Measurements from ENCODE around the gene ZSWIM9.
"Not testable (repeated sequence)": the region's sequence is repeated elsewhere in the genome, so short reads cannot be mapped to it uniquely, and the experiment has no call there.

The ZSWIM9 gene

DNA sequence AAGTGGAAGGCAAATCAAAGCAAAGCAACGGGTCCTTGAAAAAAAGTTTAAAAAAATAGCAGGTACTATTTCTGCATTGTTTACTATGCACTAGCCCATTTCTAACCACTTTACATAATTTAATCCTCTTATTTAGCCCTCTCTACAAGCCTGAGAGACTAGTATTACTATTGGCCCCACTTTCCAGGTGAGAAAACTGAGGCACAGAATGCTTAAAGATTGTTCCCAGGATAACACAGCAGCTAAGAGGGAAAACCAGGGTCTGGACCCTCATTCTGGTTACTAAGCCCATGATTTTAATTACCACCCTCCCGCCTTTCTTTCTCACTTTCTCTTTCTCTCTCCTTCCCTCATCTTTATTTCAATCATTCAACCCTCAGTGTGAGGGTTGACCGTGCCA is 5.7 kb downstream of the ZSWIM9 start:
- no peak for DNase-seq

DNA sequence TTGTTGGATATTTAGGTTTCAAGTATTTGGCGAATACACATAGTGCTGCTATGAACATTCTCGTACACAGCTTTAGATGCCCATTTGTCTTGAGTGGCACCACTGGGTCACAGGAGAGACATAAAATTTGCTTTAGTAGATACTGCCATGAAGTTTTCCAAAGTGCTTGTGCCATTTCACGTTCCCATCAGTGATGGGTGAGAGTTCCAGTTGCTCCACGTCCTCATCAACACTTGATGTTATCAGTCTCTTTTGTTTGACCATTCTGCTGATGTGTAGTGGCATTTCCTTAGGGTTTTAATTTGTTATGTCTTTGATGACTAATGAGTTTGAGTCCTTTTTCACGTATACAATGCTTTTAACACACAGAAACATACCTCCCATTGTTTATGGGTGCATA is 11.0 kb downstream of the ZSWIM9 start:
- DNase-seq, result no peak

DNA sequence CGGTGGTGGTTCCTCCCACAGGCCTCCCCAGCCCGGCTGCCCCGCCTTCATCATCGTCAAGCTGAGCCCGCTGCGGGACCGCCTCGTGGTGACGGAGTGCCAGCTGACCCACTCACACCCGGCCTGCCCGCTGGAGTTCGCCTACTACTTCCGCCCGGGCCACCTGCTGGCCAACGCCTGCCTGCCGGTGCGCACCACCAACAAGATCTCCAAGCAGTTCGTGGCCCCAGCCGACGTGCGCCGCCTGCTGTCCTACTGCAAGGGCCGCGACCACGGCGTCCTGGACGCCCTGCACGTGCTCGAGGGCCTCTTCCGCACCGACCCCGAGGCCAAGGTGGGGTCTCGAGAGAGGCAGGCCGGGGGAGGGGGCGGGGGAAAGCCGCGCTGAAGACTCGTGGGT is 12.0 kb downstream of the ZSWIM9 start:
- no peak for DNase-seq

DNA sequence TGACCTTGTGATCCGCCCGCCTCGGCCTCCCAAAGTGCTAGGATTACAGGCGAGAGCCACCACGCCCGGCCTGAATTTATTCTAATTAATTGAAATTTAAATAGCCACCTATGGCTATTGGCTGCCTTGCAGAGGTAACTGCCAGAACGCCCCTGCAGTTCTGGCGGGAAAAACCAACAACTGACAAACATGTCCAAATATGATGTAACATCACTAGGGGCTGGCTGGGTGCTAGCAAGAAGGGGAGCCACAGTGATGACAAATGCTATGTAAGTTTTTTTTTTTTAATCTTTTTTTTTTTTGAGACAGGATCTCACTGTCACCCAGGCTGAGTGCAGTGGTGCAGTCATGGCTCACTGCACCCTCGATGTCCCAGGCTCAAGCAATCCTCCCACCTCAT is 12.9 kb downstream of the ZSWIM9 start:
- no peak for DNase-seq

DNA sequence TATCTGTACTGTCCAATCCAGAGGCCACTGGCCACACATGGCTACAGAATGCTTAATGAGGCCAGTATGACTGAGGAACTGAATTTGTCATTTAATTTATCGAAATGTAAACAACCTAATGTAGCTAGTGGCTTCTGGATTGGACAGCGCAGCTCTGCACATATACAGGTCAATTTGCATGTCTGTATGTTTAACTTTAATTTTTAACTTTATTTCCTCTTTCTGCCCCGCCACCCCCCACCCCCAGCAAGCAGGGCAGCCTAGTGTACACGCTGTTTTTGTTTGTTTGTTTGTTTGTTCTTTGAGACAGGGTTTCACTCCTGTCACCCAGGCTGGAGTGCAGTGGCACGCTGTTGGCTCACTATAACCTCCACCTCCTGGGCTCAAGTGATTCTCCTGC is 15.5 kb downstream of the ZSWIM9 start:
- DNase-seq, result no peak

DNA sequence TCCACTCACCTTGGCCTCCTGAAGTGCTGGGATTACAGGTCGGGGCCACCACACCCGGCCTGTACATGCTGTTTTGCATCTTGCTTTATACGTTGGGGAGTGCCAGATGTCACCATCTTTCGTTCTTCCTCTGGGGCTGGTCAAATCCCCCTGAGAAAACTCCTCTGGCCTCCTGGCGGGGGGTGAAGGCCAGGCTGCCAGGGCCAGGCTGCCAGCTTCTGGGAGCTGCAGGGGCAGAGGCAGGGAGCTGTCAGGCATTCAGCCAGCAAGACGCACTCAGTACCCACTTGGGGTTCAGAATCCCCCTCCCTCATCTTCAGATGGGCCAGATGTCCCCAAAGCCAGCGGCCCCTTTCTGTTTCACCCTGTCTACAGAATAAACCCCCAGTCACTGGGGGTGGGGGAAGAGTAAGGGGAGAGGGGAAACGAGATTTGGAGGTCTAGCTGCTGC is 16.1 kb downstream of the ZSWIM9 start:
- no peak for DNase-seq

DNA sequence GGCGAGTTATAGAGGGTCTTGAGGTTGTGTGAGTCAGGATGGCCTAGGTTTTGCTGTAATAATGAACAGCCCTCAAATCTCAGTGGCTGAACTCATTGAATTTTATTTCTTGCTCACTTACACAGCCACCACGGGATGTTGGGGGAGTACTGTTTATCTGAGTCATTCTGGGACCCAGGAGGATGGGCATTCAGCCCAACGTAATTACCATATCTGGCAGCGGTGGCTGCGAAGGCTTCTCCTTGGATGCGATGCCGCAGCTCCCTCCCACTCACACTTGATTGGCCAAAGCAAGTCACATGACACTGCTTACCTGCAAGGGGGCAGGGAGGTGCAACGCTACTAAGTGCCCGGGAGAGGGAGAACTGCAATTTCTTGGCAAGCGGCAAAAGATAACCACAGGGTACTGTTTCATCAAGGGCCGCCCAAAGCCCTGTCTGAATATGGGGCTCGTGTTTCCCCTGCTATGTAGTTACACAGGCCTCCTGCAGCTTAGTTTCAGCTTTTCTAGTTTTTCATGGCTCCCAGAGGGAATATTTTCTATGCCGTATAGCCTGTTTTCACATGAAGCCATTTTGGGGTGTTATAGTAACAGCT is 19.9 kb downstream of the ZSWIM9 start:
- DNase-seq, result no peak

DNA sequence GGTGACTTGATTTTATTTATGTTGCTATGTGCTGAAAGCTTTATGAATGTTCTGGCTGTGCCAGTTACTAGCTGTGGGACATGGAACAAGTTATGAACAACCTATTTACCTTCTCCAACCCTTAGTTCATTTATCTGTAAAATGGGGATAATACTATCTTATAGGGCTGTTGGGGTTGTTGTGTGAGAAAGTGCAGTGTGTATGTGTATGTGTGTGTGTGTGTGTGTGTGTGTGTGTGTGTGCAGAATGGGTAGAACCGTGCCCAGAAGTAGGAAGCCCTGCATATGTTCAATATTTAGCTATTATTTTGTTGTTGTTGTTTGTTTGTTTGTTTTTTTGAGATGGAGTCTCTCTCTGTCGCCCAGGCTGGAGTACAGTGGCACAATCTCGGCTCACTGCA is 20.4 kb downstream of the ZSWIM9 start:
- DNase-seq, result no peak

DNA sequence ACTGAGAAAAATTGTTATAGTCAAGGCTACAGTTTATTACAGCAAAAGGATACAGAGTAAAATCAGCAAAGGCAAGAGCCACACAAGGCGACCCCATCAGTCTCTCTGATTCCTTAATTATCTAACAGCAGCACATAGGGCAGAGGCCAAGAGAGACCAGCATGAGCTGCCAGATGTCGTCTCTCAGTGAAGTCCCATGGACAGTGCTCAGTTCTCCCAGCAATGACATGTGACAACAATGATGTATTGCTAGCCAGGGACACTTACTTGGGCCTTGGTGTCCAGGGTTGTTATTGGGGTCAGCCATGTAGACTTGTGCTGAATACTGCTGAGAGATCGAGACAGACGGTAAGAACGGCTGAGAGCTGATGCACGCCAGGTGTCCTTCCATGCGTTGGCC is 22.3 kb downstream of the ZSWIM9 start:
- DNase-seq, result no peak

DNA sequence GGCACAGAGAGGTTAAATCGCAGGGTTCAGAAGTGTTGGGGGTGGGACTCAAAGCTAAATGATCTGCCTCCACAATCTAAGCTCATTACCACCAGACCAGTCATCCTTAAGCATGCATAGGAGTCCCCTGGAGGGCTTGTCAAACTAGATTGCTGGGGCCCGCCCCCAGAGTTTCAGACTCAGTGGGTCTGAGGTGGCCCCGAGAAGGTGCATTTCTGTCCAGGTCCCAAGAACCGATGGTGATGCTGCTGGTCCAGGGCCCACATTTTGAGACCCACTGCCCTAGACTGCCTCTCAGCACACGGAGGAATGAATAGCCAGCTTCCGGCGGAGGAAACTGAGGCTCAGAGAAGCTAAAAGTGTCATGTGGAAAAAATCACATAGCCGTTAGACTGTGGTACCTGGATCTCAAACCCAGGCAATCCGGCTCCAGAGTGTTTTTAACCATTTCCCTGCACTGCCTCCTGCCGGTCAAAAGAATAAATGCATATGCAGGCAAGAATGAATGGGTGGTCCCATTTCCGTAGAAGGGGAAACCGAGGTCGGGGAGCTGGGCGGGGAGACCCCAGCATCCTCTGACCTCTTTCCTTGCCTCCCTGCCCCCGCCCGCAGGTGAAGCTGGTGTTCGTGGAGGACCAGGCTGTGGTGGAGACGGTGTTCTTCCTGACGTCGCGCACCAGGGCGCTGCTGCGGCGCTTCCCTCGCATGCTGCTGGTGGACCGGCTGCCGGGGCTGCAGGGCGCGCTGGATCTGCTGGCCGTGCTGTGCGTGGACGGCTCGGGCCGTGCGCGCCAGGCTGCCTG is 23.8 kb downstream of the ZSWIM9 start:
- no peak for DNase-seq

DNA sequence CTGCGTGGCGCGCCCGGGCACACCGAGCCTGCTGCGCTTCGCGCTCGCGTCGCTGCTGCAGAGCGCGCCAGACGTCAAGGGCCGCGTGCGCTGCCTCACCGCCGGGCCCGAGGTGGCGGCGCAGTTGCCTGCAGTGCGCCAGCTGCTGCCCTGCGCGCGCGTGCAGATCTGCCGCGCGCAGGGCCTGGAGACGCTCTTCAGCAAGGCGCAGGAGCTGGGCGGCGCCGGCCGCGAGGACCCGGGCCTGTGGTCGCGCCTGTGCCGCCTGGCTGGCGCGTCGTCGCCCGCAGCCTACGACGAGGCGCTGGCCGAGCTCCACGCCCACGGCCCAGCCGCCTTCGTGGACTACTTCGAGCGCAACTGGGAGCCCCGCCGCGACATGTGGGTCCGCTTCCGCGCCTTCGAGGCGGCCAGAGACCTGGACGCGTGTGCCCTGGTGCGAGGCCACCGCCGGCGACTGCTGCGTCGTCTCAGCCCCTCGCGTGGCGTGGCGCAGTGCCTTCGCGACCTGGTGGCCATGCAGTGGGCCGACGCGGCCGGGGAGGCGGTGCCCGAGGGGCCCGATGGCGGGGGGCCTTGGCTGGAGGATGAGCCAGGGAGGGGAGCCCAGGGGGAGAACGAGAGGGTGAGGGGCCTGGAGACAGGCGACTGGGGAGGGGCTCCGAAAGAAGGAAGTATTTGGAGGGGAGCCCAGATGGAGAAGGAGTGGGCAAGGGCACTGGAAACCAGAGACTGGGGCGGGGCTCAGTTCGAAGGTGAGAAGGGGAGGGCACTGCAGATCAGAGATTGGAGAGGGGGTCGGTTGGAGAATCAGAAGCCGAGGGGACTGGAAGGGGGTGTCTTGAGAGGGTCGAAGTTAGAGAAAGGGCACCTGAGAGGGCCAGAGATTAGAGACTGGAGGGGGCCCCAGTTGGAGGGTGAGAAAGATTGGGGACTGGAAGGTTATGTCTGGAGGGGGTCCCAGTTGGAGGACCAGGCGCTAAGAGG is 24.7 kb downstream of the ZSWIM9 start:
- no peak for DNase-seq

DNA sequence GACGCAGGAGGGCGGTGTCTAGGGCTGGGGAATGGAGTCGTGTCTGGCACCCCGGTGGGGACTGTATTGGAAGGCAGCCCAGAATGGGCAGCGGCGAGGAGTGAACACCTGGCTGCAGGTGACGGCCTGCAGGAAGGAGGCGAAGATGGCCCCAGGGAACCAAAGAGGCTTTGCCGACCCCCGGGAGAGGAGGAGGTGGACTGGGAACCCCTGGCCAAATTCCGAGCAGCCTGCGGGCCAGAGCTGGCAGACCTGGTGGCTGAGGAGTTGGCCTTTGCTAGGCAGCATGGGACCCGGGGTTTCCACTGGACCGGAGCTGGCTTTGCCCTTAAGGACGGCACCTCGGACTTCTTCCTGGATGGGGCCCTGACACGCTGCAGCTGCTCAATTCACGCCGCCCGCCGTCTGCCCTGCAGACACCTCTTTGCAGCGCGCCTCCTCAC is 25.9 kb downstream of the ZSWIM9 start:
- DNase-seq, result peak; percentile 47

DNA sequence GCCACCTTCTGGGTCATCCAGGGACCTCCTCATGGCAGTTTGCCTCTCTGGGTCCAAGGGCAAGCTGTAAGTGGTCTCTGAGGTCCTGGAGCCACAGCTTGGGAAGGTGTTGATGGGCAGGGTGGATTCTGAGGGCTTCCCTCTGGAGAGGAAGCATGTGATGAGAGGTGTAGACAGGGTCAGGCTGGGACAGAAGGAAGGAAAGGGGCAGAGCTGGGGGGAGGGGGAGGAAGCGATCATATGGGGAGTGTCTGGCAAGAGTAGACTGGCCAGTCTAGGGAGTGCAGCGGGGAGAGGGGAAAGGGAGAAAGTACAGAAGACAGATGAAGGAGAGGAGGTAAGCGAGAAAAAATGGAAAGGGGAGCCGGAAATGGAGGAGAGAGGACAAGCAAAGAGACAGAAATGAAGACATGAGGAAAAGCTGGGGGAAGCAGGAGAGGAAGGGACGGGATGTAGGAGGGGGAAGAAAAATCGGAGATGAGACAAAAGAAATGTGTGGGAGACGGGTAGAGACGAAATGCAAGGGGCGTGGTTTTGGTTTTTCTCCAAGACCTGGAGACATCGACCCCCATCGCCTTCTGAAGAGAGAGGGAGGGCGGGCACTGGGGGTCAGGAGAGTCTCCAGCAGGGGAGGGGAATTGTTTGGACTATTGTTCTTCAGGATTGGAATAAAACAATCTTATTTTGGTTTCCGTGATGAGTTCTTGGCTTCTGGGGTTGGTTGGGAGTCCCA is 26.6 kb downstream of the ZSWIM9 start:
- peak; percentile 46 for DNase-seq

DNA sequence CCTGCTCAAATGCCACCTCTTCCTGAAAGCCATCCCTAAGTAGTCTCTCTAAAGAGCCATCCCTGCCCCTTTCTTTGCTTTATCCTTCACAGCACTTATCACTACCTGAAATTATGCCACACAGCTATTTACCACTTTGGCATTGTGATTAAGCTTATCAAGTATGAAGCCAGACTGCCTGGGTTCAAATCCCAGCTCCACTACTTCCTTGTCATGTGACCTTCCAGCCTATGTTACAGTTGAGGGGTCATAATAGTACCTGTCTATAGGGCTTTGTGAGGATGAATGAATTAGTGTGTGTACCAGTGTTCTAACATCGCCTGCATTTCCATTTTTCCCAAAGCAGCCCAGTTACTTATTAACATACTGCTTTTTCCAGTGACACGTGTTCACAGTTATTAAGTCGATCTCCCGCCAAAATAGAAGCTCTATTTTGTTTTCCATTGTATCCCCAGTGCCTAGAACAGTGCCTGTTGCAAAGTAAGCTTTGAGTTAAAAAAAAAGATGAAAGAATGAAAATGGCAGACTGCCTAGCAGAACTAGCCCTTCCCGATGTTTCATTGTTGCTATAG is 32.8 kb downstream of the ZSWIM9 start:
- peak; percentile 43 for DNase-seq

DNA sequence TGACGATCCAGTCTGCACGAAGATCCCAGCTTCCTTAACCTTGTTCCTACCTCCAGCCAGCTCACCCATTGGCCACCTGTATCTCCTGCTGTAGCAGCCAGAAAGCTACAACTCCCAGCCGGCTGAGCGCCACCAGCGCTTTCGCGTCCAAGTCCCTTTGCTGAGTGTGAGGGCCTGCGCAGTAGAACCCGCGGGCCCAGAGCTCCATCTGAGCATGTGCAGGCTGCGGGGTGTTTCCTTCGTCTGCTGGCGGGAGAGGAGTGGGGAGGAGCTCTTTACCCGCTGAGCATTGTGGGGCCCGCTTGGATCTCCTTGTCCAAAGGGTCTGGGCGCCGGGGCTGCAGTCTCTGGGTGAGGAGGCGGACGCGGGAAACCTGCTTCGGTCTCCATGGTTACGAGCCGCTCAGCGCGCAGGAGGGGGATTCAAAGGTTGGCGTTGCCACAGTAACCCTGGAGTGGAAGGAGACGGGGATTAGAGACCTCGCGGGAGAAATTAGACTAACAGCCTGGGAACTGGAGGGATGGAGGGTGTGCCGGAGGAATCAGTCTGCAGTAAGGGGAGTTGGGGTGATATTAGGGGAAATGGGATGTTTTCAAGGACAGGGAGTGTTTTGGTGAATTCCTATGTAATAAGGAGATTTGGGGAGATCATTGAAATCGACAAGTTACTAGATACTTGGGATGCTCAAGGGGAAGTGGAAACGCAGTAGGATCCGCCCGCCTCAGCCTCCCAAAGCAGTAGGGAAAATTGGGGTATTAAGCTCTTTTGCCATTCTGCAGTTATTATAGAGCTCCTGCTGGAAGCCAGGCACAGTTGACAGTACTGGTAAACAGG is 33.5 kb downstream of the ZSWIM9 start:
- peak; percentile 94 for DNase-seq

DNA sequence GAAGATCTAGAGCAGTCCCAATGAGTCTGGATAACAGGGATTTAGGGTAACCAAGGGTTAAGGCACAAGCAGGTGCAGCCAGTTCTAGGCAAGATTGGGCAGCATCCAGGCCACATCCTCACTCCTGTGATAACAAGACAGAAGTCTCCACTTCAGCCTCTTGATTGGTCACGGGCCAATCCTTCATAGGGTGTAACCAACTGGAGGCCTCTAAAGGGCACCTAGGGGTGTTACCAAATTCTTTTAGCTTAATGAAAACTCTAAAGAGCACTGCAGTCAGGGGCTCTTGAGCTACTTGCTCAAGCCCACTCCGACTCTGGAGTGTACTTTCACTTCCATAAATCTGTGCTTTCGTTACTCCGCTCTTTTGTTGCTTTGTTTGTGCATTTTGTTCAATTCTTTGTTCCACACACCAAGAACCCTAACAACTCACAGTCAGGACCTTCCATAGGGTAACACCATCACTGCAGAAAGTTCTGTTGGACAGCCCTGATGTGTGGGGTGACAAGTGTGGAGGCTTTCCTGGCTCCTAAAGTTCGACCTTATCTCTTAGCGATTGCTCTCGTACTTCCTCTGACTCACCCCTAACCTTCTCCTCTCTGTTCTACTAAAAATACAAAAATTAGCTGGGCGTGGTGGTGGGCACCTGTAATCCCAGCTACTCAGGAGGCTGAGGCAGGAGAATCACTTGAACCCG is 36.1 kb downstream of the ZSWIM9 start:
- DNase-seq, result peak; percentile 45

DNA sequence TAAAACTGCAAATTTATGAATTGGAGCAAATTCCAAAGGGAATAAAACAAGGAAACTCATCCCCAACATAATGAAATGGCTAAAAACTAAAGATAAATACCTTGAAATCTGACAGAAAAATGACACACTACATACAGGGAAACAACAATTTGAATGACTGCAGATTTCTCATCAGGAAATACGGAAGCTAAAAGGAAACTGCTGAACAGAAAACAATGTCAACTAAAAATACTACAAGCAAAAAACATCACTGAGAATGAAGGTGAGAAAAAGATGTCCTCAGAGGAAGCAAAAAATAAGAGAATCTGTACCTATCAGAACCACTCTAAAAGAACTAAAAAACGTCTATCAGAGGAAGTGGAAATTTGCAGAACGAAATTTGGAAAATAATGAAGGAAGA is 39.5 kb downstream of the ZSWIM9 start:
- DNase-seq, result no peak

DNA sequence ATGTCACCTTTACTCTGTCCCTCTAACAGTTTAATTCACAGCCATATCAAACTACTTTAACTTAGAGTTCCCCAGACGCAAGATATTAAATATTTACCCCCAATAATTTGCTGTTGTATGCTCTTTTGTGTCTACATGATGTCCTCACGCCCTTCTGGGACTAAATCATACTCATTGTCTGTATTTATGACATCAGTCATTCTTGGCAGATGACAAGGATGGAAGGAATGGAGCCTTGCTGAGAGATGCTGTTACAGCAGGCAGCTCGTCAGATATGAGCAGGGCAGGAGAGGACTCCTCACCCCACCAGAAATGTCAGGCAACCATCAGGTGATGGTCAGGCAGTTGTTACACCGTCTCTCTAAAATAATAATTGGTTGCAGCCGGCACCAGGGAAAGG is 43.5 kb downstream of the ZSWIM9 start:
- no peak for DNase-seq

DNA sequence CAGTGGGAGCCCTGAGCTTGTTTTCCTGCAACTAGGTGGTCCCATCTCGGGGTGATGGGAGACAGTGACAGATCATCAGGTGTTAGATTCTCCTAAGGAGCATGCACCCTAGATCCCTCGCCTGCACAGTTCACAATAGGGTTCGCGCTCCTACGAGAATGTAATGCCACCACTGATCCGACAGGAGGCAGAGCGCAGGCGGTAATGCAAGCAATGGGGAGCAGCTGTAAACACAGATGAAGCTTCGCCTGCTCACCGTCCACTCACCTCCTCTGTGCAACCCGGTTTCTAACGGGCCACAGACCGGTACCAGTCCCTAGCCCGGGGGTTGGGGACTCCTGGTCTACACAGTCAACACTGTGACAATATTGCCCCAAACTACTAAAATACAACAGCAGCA is 46.5 kb downstream of the ZSWIM9 start:
- DNase-seq, result no peak

DNA sequence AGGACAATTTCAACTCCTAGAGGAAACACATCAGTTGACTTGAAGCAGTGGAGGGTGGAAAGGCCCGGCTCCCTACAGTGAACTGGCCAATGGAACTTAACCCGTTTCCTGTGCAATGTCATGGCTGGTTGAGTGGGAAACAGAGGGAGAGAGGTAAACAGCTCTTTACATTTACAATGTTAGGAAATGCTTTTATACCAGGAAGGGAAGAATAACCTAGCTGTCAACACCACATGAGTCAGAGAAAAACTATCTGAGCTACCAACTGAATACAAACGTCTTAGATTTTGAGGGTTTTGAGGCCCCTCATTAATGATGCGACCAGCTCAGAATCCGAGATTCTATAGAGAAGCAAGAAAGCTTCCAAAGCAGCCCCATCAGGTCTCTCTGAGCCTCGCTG is 48.5 kb downstream of the ZSWIM9 start:
- DNase-seq, result no peak

DNA sequence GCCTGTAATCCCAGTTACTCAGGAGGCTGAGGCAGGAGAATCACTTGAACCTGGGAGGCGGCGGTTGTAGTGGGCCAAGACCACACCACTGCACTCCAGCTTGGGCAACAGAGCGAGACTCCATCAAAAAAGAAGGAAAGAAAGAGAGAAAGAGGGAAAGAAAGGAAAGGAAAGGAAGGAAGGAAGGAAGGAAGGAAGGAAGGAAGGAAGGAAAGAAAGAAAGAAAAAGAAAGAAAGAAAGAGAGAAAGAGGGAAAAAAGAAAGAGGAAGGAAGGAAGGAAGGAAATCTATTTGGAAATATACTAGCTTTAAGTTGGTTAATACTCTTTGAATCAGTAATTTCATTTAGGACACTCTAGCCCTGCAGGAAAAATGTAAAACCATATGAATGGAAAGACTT is 50.3 kb downstream of the ZSWIM9 start:
- not testable (repeated sequence) for DNase-seq
